Calu3 (cell line): Measurements from ENCODE around the gene MINK1. TPM values are rescaled to one million over a fixed set of nuclear protein-coding genes. Genes with fewer than 3 reads are reported as not detected.

Source experiments
- BruUV-seq: library from RNA; stranded (reverse); fragments of 400-500 nt; replicated peaks from 2 replicates; lab custom pipeline; 2021; lab: Mats Ljungman, UMichigan
- CTCF ChIA-PET: fragments of 300-600 bp; sonication (Branson Sonifier 250); formaldehyde crosslinking; loops from one replicate; lab custom pipeline; 2022; ENCODE audit warnings: antibody characterized with exemption; lab: Charles Lee
- DNase-seq: peaks from one replicate; pipeline ENCODE4 v3.0.0; 2022
- H3K27ac Mint-ChIP-seq: one replicate; pipeline ENCODE4 v1.8.0; 2022; ENCODE audit warnings: mixed read lengths; ENCODE audit not compliant: unreplicated experiment
- H3K27me3 Mint-ChIP-seq: one replicate; pipeline ENCODE4 v1.8.0; 2022; ENCODE audit warnings: mixed read lengths; ENCODE audit not compliant: unreplicated experiment
- H3K36me3 Mint-ChIP-seq: one replicate; pipeline ENCODE4 v1.8.0; 2022; ENCODE audit warnings: mild to moderate bottlenecking, moderate library complexity, mixed read lengths; ENCODE audit not compliant: insufficient read depth, unreplicated experiment
- H3K4me1 Mint-ChIP-seq: one replicate; pipeline ENCODE4 v1.8.0; 2022; ENCODE audit warnings: mild to moderate bottlenecking, low read depth, mixed read lengths; ENCODE audit not compliant: unreplicated experiment
- H3K4me3 Mint-ChIP-seq: one replicate; pipeline ENCODE4 v1.8.0; 2022; ENCODE audit warnings: mild to moderate bottlenecking, low read depth, moderate library complexity, mixed read lengths; ENCODE audit not compliant: unreplicated experiment
- H3K9me3 Mint-ChIP-seq: one replicate; pipeline ENCODE4 v1.8.0; 2022; ENCODE audit warnings: low read depth, mixed read lengths; ENCODE audit not compliant: unreplicated experiment
- CTCF ChIP-seq: fragments of 200-600 bp; IDR thresholded peaks from one replicate; pipeline ENCODE4 v1.8.0; 2022; ENCODE audit warnings: antibody characterized with exemption; ENCODE audit not compliant: unreplicated experiment
- intact Hi-C: fragments of 100-400 bp; cut with micrococcal nuclease; formaldehyde crosslinking; loops from one replicate; pipeline ENCODE4 v1.10.0; 2022; ENCODE audit not compliant: unreplicated experiment
- total RNA-seq: library from RNA; stranded (reverse); gene quantifications from 2 replicates; pipeline ENCODE4 v1.2.3, GENCODE V29; 2022

Gene MINK1
- total RNA-seq, 1 experiment from 2014 or later = 86.8 TPM

GRCh38 chr17:4940555-4941318 lies 107.6 kb downstream of the MINK1 start:
- peaks cover 64% of the 10 kb centered on the region for H3K36me3 Mint-ChIP-seq

DNA sequence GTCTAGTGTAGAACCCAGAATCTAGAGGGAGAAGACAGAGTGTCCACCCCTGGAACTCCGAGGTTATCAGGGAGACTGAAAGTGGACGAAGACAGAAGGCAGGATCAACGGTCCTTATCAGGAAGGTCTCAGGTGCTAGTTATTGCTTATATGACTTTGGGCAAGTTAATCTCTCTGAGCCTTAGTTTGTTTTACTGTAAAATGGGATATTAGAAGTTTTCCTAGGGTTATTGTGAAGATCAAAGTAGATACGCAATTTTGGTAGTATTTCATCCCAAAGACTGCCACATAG lies 108.1 kb downstream of the MINK1 start:
- CTCF ChIA-PET = no interaction called here
- H3K4me1 Mint-ChIP-seq = peaks cover 31% of the 10 kb centered on the region
- intact Hi-C loops = no loop called here
- no TSS peak for BruUV-seq
- H3K27me3 Mint-ChIP-seq = no peaks in the 10 kb centered on the region
- peak overlapping the region; percentile 98 for H3K27ac Mint-ChIP-seq
- H3K9me3 Mint-ChIP-seq = no peaks in the 10 kb centered on the region
- no peak for DNase-seq
- peak overlapping the region; percentile 91 for H3K4me3 Mint-ChIP-seq
- no peak for TF ChIP-seq CTCF
- peaks cover 68% of the 10 kb centered on the region for H3K36me3 Mint-ChIP-seq

More at GRCh38 chr17:4940555-4941318, 107.6 kb downstream of the MINK1 start:
- Mint-ChIP-seq H3K4me3 (peak overlapping the region; percentile 91), H3K27me3 (no peaks in the 10 kb centered on the region), H3K27ac (peak overlapping the region; percentile 98), H3K4me1 (peaks cover 29% of the 10 kb centered on the region), H3K9me3 (no peaks in the 10 kb centered on the region)
- peak; percentile 66 for DNase-seq
- BruUV-seq = TSS peak; percentile 84
- intact Hi-C loops = no loop called here
- CTCF ChIA-PET = interaction anchor here (1.6 kb wide), 2 partner anchors 27 to 31 kb away, joined by 7 to 10 read pairs; partner anchors contain the start of gene SPAG7
- no peak for TF ChIP-seq CTCF

GRCh38 chr17:4942760-4943508 lies 109.8 kb downstream of the MINK1 start:
- no peaks in the 10 kb centered on the region for H3K9me3 Mint-ChIP-seq
- no peak for DNase-seq
- TF ChIP-seq CTCF = no peak
- BruUV-seq = no TSS peak
- H3K36me3 Mint-ChIP-seq = peaks cover 85% of the 10 kb centered on the region
- no peak overlapping the region for H3K4me3 Mint-ChIP-seq
- peak overlapping the region; percentile 60 for H3K27ac Mint-ChIP-seq
- CTCF ChIA-PET = no interaction called here
- peaks cover 31% of the 10 kb centered on the region for H3K4me1 Mint-ChIP-seq
- intact Hi-C loops = no loop called here
- H3K27me3 Mint-ChIP-seq = no peaks in the 10 kb centered on the region

DNA sequence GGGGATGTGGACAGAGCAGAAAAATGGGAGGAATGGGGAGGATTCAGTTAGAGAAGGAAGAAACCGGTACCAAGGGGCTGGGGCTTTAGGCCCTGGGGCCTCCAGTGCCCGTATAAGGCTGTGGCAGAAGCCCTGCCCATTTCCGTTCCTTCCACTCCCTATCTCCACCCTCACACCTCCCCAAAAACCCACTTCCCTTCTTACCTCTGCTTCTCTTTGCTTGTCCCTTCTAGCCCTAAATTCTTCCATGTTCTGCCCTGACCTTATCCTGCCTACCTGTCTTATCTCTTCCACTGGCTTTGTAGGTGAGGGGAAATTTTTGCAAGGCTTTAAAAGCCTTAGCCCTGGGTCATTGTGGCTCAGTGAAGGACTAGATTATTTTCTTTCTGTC lies 111.0 kb downstream of the MINK1 start:
- no TSS peak for BruUV-seq
- intact Hi-C loops = no loop called here
- Mint-ChIP-seq H3K36me3 (peaks cover 93% of the 10 kb centered on the region), H3K27ac (peak overlapping the region; percentile 11), H3K27me3 (no peaks in the 10 kb centered on the region), H3K4me3 (no peak overlapping the region), H3K9me3 (no peaks in the 10 kb centered on the region), H3K4me1 (peaks cover 31% of the 10 kb centered on the region)
- DNase-seq = no peak
- CTCF ChIA-PET = no interaction called here
- no peak for TF ChIP-seq CTCF
